NCI-H187 (cell line): ENCODE data around the gene VWA3B.
"Not testable (repeated sequence)": the region's sequence is repeated elsewhere in the genome, so short reads cannot be mapped to it uniquely, and the experiment has no call there.

Source experiments
- DNase-seq, 2 experiments: peaks; one replicate each; lab custom pipeline; 2025; lab: John Stamatoyannopoulos, UW

VWA3B gene

GRCh38 chr2:98297817-98298682 is 211.1 kb downstream of the VWA3B start:
- DNase-seq = no peak

GRCh38 chr2:98298683-98299164 is 211.8 kb downstream of the VWA3B start:
- no peak for DNase-seq

GRCh38 chr2:98299211-98299905 is 212.4 kb downstream of the VWA3B start:
- no peak for DNase-seq

- no peak for DNase-seq
Measured at GRCh38 chr2:98300141-98300874, 213.3 kb downstream of the VWA3B start.

- no peak for DNase-seq
Measured at GRCh38 chr2:98301469-98301868, 214.5 kb downstream of the VWA3B start.

GRCh38 chr2:98307131-98307696 is 220.2 kb downstream of the VWA3B start:
- DNase-seq = not testable (repeated sequence)

GRCh38 chr2:98308068-98308467 is 221.1 kb downstream of the VWA3B start:
- DNase-seq = no peak

- DNase-seq = peak; percentile 29 to 46
Measured at GRCh38 chr2:98308532-98308931, 221.6 kb downstream of the VWA3B start.

GRCh38 chr2:98309580-98309979 is 222.6 kb downstream of the VWA3B start:
- no peak for DNase-seq

GRCh38 chr2:98310010-98310409 is 223.0 kb downstream of the VWA3B start:
- no peak for DNase-seq

GRCh38 chr2:98311090-98311489 is 224.1 kb downstream of the VWA3B start:
- DNase-seq = no peak

GRCh38 chr2:98311771-98312545 is 225.0 kb downstream of the VWA3B start:
- no peak for DNase-seq

- DNase-seq = no peak
Measured at GRCh38 chr2:98313492-98314250, 226.7 kb downstream of the VWA3B start.

GRCh38 chr2:98314251-98314650 is 227.3 kb downstream of the VWA3B start:
- DNase-seq = no peak

GRCh38 chr2:98315957-98316356 is 229.0 kb downstream of the VWA3B start:
- DNase-seq = no peak

GRCh38 chr2:98317214-98317613 is 230.2 kb downstream of the VWA3B start:
- no peak for DNase-seq

- not testable (repeated sequence) for DNase-seq
Measured at GRCh38 chr2:98320171-98320570, 233.2 kb downstream of the VWA3B start.

GRCh38 chr2:98324181-98324580 is 237.2 kb downstream of the VWA3B start:
- DNase-seq = no peak

GRCh38 chr2:98327776-98328175 is 240.8 kb downstream of the VWA3B start:
- no peak for DNase-seq

GRCh38 chr2:98329549-98329948 is 242.6 kb downstream of the VWA3B start:
- DNase-seq = no peak

GRCh38 chr2:98332989-98333388 is 246.0 kb downstream of the VWA3B start:
- no peak for DNase-seq
